Smooth muscle cell (in vitro differentiated cells): Measurements from ENCODE around the gene NRCAM. TPM values are rescaled to one million over a fixed set of nuclear protein-coding genes. Genes with fewer than 3 reads are reported as not detected.

Source experiments
- DNase-seq: peaks from one replicate; lab custom pipeline; 2025; ENCODE audit not compliant: unreplicated experiment; lab: John Stamatoyannopoulos, UW
- H2AFZ ChIP-seq: fragments of 200-600 bp; sonication (generic); 2 replicates; pipeline ENCODE4 v1.6.0; 2016; ENCODE audit warnings: antibody characterized with exemption, low read depth, mild to moderate bottlenecking
- H3F3A ChIP-seq: fragments of 200-600 bp; sonication (generic); 2 replicates; pipeline ENCODE4 v1.6.0; 2017; ENCODE audit warnings: antibody characterized with exemption, low read depth
- H3K27ac ChIP-seq: fragments of 200-600 bp; sonication (generic); 2 replicates; pipeline ENCODE4 v1.5.1; 2016; ENCODE audit warnings: low read depth, mild to moderate bottlenecking
- H3K27me3 ChIP-seq: fragments of 200-600 bp; sonication (generic); 2 replicates; pipeline ENCODE4 v1.6.1; 2016; ENCODE audit warnings: low read depth, mild to moderate bottlenecking
- H3K36me3 ChIP-seq: fragments of 200-600 bp; sonication (generic); 2 replicates; pipeline ENCODE4 v1.5.1; 2016; ENCODE audit warnings: low read depth
- H3K4me1 ChIP-seq: fragments of 200-600 bp; sonication (generic); 2 replicates; pipeline ENCODE4 v1.5.1; 2016; ENCODE audit warnings: low read depth
- H3K4me2 ChIP-seq: fragments of 200-600 bp; sonication (generic); 2 replicates; pipeline ENCODE4 v1.6.0; 2016; ENCODE audit warnings: mild to moderate bottlenecking
- H3K4me3 ChIP-seq: fragments of 200-600 bp; sonication (generic); 2 replicates; pipeline ENCODE4 v1.5.1; 2016; ENCODE audit warnings: mild to moderate bottlenecking
- H3K79me2 ChIP-seq: fragments of 200-600 bp; sonication (generic); 2 replicates; pipeline ENCODE4 v1.6.0; 2016; ENCODE audit warnings: low read depth, mild to moderate bottlenecking
- H3K9ac ChIP-seq: fragments of 200-600 bp; sonication (generic); 2 replicates; pipeline ENCODE4 v1.6.0; 2016; ENCODE audit warnings: low read depth
- H3K9me3 ChIP-seq: fragments of 200-600 bp; sonication (generic); replicated peaks from 2 replicates; pipeline ENCODE4 v1.5.1; 2016; ENCODE audit warnings: low read depth
- H4K20me1 ChIP-seq: fragments of 200-600 bp; sonication (generic); 2 replicates; pipeline ENCODE4 v1.6.0; 2016; ENCODE audit warnings: low read depth
- WGBS: methylation state at CpG from one replicate; pipeline ENCODE4 v1.1.7; 2016; ENCODE audit warnings: low lambda C conversion rate; 5-methylcytosine and 5-hydroxymethylcytosine counted together
- polyA plus RNA-seq: library from polyadenylated mRNA; unstranded; fragments of >200 nt; fragmentation: Nextera tagmentation; extraction: Ambion mirVana; gene quantifications from 2 replicates; pipeline ENCODE4 v1.2.1, GENCODE V29; 2016
- total RNA-seq: library from RNA; depleted of rRNA; stranded (reverse); fragments of >200 nt; gene quantifications from 2 replicates; pipeline ENCODE4 v1.2.3, GENCODE V29; 2014
- TF ChIP-seq, protein P1 (sequence below): fragments of 200-600 bp; sonication (generic); IDR thresholded peaks from 2 replicates; pipeline ENCODE4 v1.5.1; 2017; ENCODE audit warnings: borderline replicate concordance, mild to moderate bottlenecking, antibody characterized with exemption; ENCODE audit not compliant: insufficient read depth, poor library complexity, severe bottlenecking

Gene NRCAM
- total and polyA plus RNA-seq, 2 experiments from 2014 or later, result 0.49 TPM; not detected in 1

GRCh38 chr7:108321359-108321758 is 134.9 kb downstream of the NRCAM start:
- Histone ChIP-seq H3K27me3 (no peaks in the 10 kb centered on the region), H3K4me1 (peaks cover 21% of the 10 kb centered on the region), H3K4me2 (no peak overlapping the region), H3F3A (no peaks in the 10 kb centered on the region), H3K36me3 (no peaks in the 10 kb centered on the region), H2AFZ (no peak overlapping the region), H3K9ac (no peak overlapping the region), H3K79me2 (no peaks in the 10 kb centered on the region), H3K9me3 (no peaks in the 10 kb centered on the region), H4K20me1 (no peaks in the 10 kb centered on the region), H3K27ac (no peak overlapping the region), H3K4me3 (no peak overlapping the region)
- TF ChIP-seq, protein P1, sequence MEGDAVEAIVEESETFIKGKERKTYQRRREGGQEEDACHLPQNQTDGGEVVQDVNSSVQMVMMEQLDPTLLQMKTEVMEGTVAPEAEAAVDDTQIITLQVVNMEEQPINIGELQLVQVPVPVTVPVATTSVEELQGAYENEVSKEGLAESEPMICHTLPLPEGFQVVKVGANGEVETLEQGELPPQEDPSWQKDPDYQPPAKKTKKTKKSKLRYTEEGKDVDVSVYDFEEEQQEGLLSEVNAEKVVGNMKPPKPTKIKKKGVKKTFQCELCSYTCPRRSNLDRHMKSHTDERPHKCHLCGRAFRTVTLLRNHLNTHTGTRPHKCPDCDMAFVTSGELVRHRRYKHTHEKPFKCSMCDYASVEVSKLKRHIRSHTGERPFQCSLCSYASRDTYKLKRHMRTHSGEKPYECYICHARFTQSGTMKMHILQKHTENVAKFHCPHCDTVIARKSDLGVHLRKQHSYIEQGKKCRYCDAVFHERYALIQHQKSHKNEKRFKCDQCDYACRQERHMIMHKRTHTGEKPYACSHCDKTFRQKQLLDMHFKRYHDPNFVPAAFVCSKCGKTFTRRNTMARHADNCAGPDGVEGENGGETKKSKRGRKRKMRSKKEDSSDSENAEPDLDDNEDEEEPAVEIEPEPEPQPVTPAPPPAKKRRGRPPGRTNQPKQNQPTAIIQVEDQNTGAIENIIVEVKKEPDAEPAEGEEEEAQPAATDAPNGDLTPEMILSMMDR, result no peak
- DNase-seq, result no peak
- 90% methylated on average over 1 of the region's 1 CpG for WGBS

DNA sequence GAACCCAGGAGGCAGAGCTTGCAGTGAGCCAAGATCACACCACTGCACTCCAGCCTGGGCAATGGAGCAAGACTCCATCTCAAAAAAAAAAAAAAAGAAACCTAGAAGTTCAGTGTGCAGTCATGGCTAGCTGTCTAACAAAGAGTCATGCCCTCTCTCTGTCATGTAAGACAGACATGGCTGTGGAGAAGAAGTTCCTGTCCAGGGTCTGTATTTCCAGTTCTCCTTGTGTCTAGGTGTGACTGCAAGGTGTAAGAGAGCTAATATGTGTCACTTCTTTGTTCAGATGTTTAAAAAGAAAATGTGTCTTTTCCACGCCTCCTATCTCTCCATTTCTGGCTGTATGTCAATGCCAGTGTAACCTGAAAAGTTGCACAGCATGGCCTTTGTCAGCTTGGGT is 139.5 kb downstream of the NRCAM start:
- Histone ChIP-seq H3K79me2 (no peaks in the 10 kb centered on the region), H3K36me3 (no peaks in the 10 kb centered on the region), H3K9me3 (no peaks in the 10 kb centered on the region), H2AFZ (no peak overlapping the region), H3K9ac (no peak overlapping the region), H3K4me2 (no peak overlapping the region), H3K27me3 (no peaks in the 10 kb centered on the region), H3K4me3 (no peak overlapping the region), H3F3A (no peaks in the 10 kb centered on the region), H3K27ac (no peak overlapping the region), H4K20me1 (no peaks in the 10 kb centered on the region), H3K4me1 (no peaks in the 10 kb centered on the region)
- no peak for DNase-seq
- TF ChIP-seq, protein P1, result no peak
- WGBS, result 71% methylated on average over 1 of the region's 1 CpG

- H3K27ac ChIP-seq, result no peak overlapping the region
- H3K4me3 ChIP-seq, result no peak overlapping the region
- no peaks in the 10 kb centered on the region for H3K79me2 ChIP-seq
- H3K9me3 ChIP-seq, result no peaks in the 10 kb centered on the region
- H3K27me3 ChIP-seq, result no peaks in the 10 kb centered on the region
- H2AFZ ChIP-seq, result no peak overlapping the region
- no peak overlapping the region for H3K4me2 ChIP-seq
- TF ChIP-seq, protein P1, result no peak
- no peaks in the 10 kb centered on the region for H3K4me1 ChIP-seq
- no peaks in the 10 kb centered on the region for H3K36me3 ChIP-seq
- no peaks in the 10 kb centered on the region for H3F3A ChIP-seq
- H3K9ac ChIP-seq, result no peak overlapping the region
- H4K20me1 ChIP-seq, result no peaks in the 10 kb centered on the region
- no peak for DNase-seq
Observed at GRCh38 chr7:108314551-108314950, 141.7 kb downstream of the NRCAM start.

DNA sequence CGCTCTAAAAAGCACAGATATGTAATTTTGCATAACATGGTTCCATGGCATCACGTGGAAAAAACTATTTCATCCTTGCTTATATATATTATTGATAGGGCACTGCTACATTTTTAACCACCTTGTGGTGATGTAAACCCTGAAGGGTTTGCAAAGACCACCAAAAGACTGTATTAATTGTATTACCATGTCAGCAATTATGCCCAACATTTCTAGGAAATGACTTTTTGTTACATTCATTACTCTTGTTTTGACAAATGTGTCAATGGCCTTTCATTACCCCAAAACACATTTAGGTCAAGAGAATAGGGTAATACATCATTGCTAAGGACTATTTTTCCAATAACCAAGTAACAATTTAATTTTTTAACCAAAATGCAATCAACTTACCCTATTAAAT is 142.2 kb downstream of the NRCAM start:
- no peak overlapping the region for H3K4me2 ChIP-seq
- no peak overlapping the region for H3K4me3 ChIP-seq
- no peaks in the 10 kb centered on the region for H3K4me1 ChIP-seq
- 88% methylated on average over 2 of the region's 2 CpGs for WGBS
- H3K79me2 ChIP-seq, result no peaks in the 10 kb centered on the region
- H3K9ac ChIP-seq, result no peak overlapping the region
- H3K27me3 ChIP-seq, result no peaks in the 10 kb centered on the region
- no peak overlapping the region for H2AFZ ChIP-seq
- H3K36me3 ChIP-seq, result no peaks in the 10 kb centered on the region
- no peaks in the 10 kb centered on the region for H4K20me1 ChIP-seq
- no peak overlapping the region for H3K27ac ChIP-seq
- no peak for DNase-seq
- H3F3A ChIP-seq, result no peaks in the 10 kb centered on the region
- TF ChIP-seq, protein P1, result no peak
- H3K9me3 ChIP-seq, result no peaks in the 10 kb centered on the region
